SK-N-DZ (cell line): ENCODE measurements around the gene RNPEP.
"Not testable (repeated sequence)": the region's sequence is repeated elsewhere in the genome, so short reads cannot be mapped to it uniquely, and the experiment has no call there.

Source experiments
- DNase-seq: peaks from one replicate; pipeline ENCODE4 v3.0.0-alpha.2; 2015; ENCODE audit warnings: low spot score

The RNPEP gene

DNA sequence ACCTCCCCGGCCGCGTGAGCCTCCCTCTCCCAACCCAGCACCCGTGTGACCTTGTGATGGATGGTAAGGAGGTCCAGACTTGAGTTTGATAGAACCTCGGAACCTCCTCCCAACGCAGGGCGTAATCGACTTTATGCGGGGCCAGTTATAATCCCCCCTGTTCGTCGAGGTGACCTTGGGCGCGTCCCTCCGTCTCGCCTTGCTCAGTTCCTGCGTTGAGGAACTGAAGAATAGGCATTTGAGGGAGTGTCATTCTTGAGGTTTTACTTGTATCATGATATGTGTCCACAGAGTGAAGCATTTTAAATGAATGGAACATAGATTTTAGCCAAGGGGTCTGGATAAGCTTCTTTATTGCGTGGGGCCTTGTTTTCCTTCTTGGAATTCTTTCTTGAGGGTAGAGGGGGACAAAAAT is 26.7 kb upstream of the RNPEP start:
- no peak for DNase-seq

DNA sequence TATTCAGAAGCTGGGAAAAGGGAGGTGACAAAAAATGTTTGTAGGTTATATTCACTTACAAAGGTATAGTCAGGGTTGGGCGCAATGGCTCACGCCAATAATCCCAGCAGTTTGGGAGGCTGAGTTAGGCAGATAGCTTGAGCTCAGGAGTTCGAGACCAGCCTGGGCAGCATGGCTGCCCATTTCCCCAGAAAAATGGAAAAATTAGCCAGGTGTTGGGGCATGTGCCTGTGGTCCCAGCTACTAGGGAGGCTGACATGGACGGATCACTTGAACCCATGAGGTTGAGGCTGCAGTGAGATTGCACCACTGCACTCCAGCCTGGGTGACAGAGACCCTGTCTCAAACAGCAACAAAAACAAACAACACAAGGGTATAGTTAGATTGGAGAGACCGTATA is 24.1 kb upstream of the RNPEP start:
- no peak for DNase-seq

DNA sequence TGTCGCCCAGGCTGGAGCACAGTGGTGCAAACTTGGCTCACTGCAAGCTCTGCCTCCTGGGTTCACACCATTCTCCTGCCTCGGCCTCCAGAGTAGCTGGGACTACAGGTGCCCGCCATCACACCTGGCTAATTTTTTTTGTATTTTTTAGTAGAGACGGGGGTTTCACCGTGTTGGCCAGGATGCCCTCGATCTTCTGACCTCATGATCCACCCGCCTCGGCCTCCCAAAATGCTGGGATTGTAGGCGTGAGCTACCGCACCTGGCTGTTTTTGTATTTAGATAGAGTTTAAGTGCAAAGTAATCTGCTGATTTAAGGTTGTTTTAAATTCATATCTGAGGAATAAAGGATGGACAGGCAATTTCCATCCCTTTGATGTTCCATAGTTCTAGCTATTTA is 20.1 kb upstream of the RNPEP start:
- not testable (repeated sequence) for DNase-seq

DNA sequence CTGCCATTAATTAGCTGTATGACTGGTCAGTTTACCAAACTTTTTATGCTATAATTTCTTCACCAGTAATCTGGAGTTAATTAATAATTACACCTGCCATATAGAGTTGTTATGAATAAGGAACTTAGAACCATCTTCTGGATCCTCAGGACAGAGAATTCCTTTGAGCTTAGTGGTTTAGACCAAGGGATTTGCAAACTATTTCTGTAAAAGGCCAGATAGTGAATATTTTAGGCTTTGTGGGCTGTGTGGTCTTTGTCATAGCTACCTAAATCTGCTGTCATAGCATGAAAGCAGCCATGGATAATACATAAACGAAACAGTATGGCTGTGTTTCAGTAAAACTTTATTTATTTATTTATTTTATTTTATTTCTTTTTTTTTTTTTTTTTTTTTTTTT is 18.2 kb upstream of the RNPEP start:
- DNase-seq: no peak

DNA sequence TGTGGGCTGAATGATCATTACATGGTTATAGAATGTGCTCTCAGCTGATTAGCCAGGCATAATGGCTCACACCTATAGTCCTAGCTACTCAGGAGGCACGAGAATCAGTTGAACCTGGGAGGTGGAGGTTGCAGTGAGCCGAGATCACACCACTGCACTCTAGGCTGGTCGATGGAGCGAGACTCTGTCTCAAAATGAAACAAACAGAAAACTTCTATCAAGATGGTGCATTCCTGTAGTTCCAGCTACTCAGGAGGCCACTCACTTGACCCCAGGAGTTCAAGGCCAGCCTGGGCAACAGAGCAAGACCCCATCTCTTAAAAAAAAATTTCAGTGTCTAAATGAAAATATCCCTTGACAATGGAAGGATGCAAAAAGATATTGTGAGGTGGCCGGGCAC is 16.3 kb upstream of the RNPEP start:
- no peak for DNase-seq

DNA sequence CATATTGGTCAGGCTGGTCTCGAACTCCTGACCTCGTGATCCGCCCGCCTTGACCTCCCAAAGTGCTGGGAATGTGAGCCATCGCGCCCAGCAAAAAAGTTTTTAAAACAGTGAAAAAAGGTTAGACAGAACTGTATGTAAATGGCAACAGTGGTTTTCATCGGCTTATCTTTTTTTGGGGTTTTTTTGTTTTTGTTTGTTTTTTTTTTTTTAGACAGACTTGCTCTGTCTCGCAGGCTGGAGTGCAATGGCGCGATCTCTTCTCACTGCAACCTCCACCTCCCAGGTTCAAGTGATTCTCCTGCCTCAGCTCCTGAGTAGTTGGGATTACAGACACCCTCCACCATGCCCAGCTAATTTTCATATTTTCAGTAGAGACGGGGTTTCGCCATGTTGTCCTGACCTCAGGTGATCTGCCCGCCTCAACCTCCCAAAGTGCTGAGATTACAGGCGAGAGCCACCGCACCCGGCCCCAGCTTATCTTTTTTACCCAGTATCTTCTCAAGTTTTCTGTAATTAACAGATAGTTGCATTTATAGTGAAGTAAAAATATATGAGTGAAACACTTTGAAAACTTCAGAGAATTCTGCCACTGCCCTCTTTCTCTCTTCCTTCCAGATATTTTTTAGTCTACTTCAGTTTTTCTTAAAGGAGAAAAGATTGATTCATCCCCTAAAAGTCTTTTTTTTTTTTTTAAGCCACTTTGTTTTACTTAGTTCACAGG is 14.1 kb upstream of the RNPEP start:
- no peak for DNase-seq

DNA sequence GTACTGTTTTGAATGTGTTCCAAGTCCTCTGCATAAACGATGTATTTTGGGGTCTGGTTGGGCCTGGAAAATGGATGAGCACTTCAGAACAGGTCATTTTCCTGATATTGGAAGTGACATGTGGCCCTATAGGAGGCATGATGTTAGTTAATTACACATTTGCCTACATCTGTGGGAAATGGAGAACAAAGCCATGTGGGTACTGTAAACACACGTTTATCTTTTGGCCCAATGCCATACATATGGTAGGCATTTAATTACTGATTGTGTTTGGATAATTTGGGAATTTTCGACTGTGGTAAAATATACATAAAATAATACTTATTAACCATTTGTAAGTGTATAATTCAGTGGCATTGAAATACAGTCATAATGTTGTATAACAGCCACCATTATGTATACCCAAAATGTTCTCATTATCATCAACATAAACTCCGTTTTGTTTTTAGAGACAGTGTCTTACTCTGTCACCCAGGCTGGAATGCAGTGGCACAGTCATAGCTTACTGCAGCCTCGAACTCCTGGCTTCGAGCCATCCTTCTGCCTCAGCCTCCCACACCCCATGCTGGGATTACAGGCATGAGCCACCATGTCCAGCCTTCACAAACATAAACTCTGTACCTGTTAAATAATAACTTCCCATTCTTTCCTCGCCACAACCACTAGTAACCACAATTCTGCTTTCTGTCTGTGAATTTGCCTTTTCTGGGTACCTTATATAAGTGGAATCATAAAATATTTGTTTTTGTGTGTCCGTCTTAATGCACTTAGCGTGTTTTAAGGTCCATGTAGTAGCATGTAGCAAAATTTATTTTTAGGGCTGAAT is 11.9 kb upstream of the RNPEP start:
- no peak for DNase-seq

DNA sequence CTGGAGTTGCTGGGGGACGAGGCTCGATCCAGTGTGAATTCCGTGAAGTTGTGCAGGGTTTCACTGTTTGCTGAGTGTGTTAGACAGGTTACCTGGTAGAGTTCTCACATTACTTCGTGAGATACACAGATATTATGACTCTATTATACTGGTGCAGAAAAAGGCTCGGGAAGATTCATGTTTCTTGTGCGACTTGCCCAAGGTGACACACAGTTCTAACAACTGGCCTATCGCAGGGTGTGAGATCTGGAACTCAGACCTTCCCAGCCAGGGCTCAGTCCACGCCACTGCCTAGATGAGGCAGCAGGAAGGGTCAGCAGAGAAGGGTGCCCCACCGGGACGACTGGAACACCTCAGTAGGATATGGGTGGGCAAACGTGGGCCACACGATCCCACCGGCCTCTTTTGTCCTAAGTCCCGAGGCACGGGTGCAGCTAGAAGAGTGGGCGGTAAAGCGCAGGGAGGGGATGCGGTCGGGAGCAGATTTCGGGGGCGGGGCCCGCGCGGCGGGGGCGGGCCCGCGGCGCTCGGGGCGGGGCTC is 296 bp upstream of the RNPEP start:
- peak; percentile 42 for DNase-seq

DNA sequence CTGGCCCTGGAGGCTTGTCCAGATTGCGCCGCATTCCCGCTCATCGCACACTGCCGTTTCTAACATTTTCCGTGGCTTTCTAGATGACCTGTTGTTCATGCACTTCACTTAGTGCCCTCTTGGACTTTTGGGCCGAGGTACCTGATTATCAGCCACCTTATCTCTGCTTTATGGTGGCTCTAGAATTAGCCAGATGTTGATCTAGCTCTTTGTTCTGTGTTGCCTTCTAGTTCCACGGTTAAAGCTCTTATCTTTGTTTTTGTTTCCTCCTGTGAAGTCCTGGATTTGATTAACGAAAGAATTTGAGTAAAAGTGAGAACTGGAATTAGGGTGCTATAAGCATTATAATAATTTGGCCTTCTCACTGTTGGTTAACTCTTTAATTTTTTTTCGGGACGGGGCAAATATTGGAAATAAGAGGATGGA is 945 bp downstream of the RNPEP start:
- DNase-seq: no peak

DNA sequence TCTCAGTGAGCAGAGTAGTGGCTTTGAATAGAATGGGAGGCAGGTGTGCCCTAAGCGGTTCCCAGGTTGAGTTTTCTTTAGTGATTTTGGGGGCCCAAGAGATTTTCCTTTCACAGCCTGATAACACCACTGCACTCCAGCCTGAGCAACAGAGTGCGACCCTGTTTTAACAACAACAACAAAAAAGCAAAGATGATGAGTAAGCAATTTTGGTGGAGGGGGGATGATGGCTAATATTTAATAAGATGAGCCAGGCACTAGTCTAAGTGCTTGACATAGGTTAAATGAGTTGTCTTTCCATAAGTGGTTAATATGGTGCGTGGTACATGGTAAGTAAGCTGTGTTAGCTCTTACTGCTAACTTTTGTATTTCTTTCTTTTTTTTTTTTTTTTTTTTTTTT is 2.0 kb downstream of the RNPEP start:
- no peak for DNase-seq

DNA sequence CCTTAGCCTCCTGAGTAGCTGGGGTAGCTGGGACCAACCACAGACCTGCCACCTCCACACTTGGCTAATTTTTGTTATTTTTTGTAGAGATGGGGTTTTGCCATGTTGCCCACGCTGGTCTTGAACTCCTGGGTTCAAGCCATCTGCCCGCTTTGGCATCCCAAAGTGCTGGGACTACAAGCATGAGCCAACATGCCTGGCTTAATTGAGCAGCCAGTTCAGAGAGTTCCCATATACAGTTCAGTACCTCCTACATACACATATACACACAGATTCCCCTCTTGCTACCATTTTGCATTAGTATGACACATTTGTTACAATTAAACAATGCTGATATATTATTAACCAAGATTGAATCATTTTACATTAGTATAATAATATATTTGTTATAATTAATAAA is 2.9 kb downstream of the RNPEP start:
- no peak for DNase-seq

DNA sequence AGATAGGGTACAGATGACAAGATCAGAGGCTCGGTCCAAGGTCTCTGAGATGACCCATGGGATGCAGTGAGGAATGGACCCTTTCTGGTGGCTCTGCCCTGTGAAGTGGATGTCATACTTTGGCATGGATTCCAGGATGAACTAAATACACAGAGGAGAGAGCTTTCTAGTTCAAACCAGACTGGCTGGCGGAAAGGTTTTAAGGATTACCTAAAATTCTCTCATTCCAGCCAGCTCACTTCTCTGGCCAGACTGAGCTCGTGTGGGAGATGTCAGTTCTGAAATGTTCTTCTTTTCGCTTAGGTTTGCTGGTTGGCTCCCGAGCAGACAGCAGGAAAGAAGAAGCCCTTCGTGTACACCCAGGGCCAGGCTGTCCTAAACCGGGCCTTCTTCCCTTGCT is 6.2 kb downstream of the RNPEP start:
- DNase-seq: no peak

DNA sequence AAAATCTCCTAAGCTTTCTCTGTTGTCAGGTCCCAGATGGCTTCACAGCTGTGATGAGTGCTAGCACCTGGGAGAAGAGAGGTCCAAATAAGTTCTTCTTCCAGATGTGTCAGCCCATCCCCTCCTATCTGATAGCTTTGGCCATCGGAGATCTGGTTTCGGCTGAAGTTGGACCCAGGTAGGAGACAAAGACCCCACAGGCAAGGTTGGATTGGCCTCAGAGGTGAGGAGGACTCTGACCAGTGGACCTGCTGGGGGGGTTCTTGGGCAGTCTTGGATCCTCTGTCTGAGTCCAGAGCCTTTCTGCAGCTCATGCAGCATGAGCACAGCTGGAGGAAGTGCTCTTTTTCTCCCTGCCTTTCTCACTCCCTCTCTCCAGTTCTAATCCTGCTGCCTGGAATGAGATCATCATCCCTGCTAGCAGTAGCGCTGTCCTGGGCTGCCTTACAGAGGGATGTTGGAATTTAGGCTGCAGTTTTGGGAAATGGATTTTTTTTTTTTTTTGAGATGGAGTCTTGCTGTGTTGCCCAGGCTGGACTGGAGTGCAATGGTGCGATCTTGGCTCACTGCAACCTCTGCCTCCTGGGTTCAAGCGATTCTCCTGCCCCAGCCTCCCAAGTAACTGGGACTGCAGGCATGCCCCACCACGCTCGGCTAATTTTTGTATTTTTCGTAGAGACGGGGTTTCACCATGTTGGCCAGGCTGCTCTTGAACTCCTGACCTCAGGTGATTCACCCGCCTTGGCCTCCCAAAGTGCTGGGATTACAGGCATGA is 7.1 kb downstream of the RNPEP start:
- DNase-seq: no peak

DNA sequence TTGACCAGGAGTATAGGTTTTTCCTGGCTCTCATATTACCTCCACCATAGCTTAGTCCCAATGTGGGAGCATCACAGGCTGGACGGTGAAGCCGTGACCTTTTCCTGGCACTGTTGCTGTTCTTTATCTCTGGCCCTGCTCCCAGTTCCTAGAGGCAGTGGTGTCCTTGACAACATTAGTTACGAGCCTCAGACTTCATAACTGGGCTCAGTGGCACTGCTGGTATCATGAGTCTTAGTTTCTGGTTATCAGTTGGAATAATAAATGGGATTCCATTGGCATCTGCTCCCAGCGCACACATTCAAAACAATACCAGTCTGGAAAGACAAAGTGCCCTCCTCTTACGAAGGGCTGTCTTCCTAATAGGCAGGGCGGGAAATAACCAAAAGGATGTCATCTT is 8.0 kb downstream of the RNPEP start:
- no peak for DNase-seq

DNA sequence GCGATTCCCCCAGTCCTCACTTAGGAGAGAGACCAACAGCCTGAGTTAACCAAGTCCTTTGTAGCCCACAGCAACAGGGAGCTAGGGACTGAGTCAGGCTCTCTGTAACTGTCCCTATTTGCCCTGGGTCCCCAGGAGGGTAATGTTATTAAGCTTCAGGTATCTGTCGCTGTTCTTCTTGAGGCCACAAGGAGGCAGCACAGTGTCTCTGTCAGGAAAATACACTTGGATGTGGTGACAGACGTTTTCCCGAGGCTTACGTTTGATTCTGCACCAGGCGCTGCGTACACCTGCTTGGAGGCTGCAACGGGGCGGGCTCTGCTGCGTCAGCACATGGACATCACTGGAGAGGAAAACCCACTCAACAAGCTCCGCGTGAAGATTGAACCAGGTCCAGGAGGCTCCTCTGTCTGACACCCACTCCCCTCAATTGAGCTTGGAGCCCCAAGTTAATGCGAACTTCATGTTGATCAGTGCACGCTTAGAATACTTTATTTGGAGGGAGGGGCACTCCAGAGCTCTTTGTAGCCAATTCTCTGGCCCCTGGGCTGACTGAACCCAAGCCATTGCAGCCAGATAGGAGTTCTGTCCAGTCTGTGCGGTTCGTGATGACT is 17.3 kb downstream of the RNPEP start:
- peak; percentile 56 for DNase-seq

DNA sequence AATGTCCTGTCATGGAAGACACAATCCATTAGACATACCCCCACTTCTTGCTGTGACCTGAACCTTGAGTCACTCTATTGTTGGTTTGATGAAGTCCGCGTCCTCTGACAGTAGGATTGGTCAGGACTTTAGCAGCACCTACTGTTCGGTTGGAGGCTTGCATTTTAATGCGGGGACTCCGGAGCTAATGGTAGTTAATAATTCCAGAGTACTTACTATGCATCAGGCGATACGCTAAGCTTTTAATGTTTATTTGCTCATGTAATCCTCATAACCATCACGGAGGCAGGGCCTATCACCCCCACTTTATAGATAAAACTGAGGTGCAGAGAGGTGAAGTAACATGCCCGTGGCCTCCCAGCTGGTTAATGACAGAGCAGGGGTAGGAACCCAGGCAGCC is 20.1 kb downstream of the RNPEP start:
- no peak for DNase-seq

DNA sequence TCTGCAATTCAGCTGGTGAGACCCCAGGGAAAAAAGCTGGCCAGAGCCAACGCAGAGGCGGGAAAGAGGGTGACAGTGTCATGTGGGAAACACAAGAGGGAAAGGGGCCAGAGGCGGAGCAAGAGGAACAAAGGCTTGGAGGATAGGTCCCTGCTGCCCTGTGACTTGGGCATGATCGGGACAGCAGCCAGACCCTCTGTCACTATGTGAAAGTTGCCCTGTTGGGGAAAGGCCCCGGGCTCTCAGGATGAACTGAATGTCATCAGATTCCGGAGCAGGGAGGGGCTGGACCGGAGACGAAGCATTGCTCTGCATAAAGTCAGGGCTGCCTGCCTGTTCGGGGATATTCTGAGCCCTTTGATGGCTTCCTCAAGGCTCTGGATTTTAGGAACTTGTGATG is 22.3 kb downstream of the RNPEP start:
- DNase-seq: no peak

DNA sequence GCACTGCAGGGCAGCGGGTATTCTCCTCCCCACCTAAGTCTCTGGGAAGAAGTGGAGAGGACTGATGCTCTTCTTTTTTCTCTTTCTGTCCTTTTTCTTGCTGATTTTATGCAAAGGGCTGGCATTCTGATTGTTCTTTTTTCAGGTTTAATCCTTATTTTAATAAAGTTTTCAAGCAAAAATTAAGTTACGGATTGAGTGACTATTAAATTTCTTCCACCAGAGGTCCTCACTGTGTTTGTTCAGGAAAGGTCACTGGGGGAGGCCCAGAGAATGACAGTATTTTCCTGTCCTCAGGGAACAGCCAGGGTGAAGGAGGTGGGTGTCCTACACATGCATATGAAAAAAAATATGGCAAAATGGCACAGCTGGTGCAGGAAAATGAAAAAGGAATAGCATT is 23.5 kb downstream of the RNPEP start:
- no peak for DNase-seq

DNA sequence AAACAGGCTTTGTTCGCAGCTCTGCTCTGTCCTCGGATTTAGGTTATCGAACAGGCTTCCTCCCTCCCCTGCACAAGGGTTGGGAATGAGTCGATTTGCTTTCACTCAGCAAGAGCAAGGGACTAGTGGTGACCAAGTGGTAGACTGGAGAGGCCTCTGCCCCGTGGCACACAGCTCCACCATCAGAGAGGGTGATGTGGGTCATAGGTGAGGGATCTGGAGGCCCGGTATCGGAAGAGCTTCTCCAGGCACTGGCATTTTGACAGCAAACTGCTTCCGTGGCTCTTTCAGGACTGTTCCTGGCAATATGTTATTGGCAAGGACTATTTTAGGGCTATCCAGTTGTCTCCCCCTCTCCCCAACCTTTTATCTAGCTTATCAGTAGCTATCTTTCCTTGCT is 24.9 kb downstream of the RNPEP start:
- no peak for DNase-seq

DNA sequence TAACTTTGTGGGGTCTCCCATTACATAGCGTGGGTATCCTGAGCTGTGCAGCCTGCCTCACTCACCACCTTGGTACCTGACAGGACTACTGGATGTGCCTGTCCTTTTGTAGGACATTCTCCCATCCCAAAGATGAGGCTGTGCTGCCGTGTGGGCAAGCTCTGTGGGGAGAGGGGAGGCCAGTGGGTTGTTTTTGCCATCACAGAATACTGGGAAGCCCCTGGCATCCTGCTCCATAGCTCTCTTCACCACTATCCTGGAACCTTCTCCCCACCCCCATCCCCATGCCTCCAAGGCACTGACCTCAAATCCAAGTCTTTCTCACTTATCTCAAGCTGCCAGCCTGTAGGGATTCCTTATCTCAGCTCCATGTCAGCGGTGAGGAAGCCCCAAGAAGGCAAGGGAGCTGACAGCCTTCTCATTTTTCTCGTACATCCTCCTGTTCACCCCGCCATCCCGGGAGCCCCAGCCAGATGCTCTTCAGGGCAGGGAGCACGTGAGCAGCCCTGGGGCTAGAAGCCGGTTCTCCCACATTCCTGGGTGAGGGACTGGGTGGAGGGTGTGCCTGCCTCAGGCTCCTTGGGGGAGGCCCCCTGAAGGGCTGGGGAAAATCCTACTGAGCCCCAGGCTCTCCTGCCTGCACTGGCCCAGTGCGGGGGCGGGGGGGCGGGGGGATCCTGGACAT is 25.5 kb downstream of the RNPEP start:
- no peak for DNase-seq
